ENCODE measurements around the gene PLIN5.

PLIN5 gene

DNA sequence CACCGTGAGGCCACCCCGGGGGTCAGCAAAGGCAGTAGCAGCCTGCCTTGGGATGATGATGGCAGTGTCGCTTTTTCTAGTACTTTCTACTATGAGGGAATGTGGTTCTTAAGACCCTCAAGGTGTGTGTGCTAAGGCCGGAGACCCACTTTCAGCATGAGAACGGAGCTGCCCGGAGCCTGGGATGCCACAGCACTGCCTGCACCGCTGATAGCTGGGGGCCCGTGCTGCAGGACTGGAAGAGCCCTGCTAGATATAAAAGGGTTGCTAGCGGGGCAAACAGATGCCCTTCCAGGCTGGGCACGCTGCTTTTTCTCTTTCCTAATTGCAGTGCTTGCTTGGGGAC is 31.2 kb downstream of the PLIN5 start:
- no peak for DNase-seq

DNA sequence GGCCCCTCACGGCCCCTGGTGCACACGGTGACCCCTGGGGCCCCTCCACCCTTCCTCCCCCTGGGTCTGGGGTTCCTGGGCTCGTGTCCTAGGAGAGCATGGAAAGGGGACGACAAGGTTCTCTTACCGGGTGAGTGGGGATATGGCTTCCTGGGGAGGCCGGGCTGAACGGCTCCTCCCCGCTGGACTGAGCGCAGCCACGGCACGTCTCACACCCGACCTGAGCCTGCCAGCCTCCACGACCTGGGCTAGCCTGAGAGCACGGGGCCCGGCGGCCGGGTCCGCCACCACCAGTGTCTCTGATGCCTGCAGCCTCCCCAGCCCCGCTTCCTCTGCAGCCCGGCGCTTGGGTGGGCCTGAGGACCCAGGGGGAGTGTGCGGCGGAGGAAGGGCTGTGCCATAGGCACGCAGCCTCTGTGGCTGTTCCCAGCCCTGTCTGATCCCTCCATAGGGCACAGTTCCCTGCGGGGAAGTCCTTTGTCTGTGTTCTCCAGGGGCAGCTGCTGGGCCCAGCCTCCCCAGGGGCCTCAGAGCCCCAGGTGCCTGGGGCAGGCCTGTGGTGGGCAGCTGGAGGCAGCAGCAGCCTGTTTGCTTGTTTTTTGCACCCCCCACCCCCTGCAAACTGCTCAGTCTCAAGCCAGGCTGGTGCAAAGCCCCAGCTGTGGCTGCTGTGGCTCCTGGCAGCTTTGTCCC is 31.7 kb downstream of the PLIN5 start:
- peak; percentile 61 for DNase-seq

DNA sequence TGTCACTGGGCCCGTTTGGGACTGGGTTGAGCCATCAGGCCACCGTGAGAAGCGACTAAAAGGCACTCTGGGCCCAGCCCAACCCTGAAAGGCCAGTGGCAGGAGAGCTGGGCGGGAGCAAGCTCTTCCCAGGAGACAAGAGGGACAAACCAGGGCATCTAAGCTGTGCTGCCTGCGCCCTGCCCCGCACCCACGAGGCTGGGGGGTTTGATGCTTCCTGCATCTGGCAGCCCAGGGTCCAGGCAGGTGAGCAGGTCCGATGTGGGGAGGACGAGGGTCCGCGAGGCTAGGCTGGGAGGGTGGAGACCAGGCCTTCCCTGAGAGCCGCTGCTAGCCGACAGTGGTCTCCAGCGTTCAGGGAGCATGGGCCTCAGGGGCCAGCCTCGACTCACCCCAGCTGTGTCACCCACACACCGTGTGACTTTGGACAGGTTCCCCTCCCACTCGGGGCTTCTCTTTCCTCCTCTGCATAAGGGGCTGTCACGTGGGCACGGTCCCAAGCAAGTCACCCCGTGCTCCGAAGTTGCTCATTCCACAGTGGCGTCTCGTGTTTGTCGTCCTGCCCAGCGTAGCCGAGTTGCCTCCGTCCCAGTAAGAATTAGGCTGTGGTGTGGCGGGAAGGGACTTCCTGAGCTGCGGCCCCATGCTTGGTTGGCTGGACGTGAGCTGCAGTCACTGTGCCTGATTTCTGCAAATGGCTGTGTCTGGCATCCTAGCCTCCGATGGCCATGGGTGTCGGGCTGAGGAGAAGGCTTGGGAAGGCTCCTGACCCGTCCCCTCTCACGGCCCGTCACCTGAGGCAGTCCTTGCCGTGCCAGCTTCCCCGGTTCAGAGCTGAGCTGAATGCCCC is 32.5 kb downstream of the PLIN5 start:
- DNase-seq = no peak

DNA sequence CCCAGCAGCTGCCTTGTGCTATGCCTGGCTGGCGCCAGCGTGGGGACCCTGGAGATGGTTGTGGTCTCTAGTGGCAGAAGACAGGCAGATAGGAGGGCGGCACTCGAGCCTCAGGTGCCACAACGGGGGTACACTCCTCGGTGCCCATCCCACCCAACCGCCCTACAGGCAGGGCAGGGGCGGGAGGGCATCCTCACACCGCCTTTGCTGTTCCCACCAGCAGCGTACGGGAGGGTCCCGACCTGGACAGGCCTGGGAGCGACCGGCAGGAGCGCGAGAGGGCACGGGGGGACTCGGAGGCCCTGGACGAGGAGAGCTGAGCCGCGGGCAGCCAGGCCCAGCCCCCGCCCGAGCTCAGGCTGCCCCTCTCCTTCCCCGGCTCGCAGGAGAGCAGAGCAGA is 33.3 kb downstream of the PLIN5 start:
- DNase-seq = no peak

DNA sequence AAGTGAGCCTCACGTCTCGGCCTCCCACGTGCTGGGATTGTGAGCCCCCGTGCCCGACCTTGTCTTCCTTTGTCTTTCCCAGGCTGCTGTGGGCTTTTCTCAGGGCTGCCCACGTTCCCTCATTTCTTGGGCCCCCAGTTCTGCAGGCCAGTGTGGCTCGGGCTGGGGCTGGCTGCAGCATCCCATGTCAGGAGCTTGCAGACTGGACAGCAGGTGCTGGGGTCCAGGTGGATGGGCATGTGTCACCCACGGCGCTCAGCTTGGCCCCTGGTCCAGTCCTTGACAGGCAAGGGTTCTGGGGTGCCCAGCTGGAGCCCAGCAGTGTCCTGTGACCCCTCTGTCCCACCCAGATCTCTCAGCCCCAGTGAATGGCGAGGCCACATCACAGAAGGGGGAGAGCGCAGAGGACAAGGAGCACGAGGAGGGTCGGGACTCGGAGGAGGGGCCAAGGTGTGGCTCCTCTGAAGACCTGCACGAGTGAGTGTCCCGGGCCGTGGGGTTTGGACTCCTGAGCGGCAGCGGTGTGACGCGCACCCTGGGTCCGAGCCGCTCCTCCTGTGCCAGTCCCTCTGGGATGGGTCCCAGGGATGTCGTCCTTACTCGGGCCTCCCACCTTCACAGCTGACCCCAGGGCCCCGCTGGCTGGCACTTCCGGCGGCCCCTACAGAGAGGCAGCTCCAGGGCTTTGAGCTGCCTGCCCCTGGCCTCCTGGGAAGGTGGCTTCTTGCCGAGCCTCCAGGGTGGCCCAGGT is 34.0 kb downstream of the PLIN5 start:
- no peak for DNase-seq

DNA sequence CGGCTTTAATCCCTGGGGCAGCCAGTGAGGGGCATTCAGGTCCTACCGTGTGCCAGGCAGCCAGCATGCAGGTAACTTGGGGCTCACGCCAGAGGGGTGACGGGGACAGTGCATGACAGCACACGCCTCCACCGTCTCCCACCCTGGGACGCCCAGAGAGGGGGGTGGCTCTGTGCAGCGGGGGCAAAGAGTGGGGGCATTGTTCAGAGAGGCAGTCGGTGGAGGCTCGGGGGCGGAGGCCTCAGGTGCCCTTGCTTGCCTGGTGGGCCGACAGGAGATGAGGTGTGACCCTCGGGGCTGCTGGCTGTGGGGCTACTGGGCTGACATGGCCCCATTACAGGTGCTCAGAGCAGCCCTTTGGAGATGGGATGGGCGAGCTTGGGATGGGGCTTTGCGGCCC is 35.2 kb downstream of the PLIN5 start:
- DNase-seq = no peak

DNA sequence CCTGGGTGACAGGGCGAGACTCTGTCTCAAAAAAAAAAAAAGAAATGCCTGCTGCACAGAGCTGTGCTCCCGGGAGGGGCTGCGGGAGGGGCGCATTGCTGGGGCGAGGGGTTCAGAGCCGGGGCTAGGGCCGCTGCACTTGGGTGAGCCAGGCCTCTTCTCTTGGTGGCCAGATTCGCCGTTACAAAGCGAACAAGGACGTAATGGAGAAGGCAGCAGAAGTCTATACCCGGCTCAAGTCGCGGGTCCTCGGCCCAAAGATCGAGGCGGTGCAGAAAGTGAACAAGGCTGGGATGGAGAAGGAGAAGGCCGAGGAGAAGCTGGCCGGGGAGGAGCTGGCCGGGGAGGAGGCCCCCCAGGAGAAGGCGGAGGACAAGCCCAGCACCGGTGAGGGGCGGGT is 35.7 kb downstream of the PLIN5 start:
- no peak for DNase-seq

DNA sequence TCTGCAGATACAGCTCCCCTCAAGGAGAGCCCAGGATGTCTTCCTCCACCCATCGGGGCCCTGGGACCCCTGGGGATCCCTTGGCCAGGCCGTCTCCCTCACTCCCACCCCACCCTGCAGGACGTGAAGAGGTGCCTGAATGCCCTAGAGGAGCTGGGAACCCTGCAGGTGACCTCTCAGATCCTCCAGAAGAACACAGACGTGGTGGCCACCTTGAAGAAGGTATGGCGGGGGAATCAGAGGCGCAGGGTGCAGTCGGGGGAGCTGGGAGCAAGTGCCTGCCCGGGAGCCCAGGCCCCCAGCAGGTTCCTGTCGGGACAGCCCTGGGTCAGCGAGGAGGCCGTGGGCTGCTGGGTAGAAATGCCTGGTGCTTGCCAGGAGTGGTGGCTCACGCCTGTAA is 36.3 kb downstream of the PLIN5 start:
- DNase-seq = no peak

DNA sequence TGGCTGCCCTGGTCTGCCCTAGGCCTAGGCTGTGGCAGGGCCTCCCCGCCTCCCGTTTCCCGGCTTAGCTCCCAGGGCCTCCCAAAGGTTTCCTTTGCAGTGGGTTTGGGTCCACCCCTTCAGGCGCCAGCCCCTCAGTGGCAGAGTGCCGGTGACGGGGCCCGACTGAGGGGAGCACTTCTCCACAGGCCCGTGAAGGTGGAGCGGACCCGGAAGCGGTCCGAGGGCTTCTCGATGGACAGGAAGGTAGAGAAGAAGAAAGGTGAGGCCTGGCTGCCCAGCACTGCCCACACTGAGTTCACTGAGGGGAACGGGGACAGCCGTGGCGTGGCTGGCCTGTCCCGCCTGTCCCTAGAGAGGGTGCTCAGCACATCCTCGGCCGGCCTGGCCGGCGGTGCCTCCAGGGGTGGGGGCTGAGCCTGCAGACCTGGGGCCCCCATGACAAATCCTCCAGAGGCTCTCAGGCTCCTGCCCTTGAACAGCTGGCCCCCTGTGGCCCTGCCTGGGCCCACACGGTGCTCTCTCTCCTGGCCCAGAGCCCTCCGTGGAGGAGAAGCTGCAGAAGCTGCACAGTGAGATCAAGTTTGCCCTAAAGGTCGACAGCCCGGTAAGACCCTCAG is 37.1 kb downstream of the PLIN5 start:
- DNase-seq = no peak

DNA sequence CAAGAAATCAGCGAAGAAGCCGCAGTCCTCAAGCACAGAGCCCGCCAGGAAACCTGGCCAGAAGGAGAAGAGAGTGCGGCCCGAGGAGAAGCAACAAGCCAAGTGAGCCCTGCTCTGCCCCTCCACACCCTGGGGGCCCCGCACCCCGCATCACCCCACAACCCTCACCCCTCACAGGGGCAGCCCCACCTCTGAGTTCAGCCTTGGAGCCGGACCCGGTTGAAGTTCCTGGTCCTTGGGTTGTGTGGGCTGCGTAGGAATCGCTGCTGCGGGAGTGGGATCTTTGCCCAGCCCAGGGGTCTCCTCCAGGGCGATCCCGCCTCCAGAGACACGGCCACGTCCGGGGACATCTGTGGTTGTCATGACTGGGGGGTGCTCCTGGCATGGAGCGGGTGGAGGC is 38.7 kb downstream of the PLIN5 start:
- no peak for DNase-seq

DNA sequence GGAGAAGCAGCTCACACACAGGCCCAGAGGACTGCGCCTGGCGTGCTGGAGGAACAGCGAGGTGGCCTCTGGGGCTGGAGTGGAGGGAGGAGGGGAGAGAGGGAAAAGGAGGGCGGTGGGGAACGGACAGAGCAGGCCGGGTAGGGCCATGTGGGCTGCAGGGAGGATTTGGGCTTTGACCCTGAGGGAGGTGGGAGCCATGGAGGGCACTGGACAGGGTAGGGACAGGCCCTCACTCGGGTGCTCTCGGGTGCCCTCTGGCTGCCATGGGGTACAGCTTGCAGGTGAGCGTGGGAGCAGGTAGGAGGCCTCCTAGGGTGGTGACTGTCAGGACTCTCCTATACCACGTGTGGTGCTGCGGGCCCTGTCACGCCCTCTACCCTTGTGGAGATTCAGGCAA is 39.6 kb downstream of the PLIN5 start:
- DNase-seq = no peak

DNA sequence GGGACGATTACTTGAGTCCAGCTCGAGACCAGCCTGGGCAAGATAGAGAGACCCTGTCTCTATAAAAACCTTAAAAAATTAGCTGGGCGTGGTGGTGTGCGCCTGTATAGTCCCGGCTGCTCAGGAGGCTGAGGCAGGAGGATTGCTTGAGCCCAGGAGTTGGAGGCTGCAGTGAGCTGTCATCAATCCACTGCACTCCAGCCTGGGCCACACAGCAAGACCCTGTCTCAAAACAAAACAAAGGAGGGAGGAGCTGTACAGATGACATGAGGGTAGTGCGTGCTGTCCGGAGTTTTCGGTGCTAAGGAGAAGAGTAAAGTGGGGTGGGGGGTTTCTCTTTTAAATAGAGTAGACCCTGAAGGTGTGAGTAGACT is 40.3 kb downstream of the PLIN5 start:
- DNase-seq = no peak

DNA sequence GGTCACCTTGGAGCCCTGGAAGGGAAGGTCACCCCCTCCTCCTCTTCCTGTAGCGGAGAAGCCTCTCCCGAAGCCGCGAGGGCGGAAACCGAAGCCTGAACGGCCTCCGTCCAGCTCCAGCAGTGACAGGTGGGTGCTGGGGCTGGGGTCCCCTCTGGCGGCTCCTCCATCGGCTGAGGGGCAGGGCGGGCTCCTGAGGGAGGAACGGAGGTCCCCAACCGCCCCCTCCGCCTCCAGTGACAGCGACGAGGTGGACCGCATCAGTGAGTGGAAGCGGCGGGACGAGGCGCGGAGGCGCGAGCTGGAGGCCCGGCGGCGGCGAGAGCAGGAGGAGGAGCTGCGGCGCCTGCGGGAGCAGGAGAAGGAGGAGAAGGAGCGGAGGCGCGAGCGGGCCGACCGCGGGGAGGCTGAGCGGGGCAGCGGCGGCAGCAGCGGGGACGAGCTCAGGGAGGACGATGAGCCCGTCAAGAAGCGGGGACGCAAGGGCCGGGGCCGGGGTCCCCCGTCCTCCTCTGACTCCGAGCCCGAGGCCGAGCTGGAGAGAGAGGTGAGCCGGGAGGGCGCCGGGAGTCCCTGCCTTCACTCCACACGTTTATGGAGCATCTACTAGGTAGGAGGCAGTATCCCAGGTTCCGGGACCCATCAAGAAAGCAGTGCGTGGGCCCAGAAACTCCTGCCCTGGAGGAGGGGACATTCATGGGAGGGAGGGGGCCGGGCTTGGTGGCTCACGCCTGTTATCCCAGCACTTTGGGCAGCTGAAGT is 40.9 kb downstream of the PLIN5 start:
- DNase-seq = no peak

DNA sequence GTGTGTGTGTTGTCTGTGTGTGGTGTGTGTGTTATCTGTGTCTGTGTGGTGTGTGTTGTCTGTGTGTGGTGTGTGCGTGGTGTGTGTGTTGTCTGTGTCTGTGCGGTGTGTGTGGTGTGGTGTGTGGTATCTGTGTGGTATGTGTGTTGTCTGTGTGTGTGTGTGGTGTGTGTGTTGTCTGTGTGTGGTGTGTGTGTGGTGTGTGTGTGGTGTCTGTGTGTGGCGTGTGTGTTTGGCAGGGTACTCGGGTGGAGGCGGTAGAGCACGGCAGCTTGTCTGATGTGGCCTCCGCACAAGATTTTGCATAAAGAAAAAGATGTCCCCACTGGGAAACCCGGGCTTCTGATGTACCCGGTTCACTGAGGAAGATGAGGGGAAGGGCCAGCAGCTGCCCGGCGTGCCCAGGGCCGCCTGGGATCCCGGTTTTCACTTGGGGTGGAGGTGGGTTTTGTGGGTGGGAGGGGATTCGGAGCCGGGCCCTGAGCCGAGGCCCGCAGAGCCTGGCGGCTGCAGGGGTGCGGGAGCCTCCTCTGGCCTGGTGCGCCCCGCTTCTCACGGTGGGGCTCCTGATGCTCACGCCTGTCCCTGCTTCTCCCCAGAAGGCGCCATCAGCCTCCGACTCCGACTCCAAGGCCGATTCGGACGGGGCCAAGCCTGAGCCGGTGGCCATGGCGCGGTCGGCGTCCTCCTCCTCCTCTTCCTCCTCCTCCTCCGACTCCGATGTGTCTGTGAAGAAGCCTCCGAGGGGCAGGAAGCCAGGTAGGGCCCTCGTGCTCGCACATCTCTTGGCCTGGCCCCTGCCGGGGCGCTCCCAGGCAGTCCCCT is 41.7 kb downstream of the PLIN5 start:
- DNase-seq = no peak

DNA sequence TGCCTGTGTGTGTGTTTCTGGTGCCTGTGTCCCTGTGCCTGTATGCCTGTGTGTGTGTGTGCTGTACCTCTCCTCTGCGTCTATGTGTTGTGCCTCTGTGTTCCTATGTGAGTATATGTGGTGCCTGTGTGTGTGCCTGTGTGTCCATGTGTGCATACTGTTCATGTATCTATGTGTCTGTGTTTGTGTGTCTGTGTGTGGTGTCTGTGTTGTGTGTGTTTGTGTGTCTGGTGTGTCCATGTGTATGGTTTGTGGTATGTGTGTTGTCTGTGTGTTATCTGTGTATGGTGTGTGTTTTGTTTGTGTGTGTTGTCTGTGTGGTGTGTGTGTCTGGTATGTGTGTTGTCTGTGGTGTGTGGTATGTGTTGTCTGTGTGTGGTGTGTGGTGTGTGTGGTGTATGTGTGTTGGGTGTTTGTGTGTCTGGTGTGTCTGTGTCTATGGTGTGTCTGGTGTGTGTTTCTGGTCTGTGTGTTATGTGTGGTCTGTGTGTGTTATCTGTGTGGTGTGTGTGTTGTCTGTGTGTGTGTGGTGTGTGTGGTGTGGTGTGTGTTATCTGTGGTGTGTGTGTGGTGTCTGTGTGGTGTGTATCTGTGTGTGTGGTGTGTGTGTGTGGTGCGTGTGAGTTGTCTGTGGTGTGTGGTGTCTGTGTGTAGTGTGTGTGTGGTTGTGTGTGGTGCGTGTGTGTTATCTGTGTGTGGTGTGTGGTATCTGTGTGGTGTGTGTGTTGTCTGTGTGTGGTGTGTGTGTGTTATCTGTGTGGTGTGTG is 42.5 kb downstream of the PLIN5 start:
- no peak for DNase-seq

DNA sequence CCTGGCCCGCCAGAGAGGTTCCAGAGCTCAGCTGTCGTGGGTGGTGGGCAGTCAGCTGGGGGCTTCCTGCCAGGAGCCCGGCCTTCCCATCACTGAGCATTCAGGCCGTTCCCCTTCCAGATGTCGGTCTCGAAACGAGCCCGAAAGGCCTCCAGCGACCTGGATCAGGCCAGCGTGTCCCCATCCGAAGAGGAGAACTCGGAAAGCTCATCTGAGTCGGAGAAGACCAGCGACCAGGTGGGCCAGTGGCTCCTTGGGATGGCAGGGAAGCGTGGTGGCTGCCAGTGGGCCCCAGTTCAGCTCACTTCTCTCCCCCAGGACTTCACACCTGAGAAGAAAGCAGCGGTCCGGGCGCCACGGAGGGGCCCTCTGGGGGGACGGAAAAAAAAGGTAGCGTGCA is 43.6 kb downstream of the PLIN5 start:
- no peak for DNase-seq

DNA sequence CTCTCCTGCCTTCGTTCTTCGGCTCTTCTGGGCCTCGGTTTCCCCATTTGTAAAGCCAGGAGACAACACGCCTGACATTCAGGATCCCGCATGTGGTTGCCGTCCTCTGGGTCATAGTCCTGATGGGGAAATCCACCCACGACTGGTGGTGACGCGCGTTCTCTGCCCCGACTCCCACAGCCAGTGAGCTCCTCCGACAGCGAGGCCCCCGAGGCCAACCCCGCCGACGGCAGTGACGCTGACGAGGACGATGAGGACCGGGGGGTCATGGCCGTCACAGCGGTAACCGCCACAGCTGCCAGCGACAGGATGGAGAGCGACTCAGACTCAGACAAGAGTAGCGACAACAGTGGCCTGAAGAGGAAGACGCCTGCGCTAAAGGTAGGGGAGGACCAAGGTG is 46.5 kb downstream of the PLIN5 start:
- no peak for DNase-seq

DNA sequence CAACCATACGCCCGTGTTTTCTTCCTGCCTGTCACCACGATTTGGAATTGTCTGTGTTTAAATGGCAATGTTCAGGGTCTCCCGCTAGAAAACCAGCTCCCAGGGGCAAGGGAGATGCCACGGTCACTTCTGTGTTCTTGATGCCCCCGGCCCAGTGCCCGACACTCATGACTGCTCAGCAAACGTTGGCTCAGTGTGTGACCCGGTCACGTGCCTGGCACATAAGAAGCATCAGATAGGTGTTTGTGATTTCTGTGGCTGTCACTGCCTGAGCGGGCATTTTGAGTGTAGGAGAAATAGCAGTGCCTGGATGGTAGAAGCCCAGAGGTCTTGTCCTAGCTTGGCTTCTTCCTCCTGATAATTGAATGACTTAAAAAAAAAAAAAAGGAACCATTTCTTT is 47.5 kb downstream of the PLIN5 start:
- DNase-seq = no peak

DNA sequence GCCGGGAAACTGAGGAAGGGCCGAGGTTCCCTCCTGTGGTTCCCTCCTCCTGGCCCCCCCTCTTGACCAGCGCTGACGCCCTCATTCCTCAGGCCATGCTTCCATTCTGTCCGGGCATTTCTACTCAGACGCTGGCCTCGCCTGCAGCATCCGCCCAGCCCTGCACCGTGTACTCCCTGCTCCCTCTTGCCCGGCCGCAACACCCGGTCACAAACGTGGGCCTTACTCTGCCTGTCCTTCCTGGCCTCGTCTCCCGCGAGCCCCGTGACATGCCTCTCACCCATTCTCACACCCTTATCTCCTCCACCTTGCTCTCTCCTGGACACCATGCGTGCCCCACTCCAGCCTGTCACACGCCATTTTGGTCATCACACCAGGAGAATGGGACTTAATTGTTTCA is 51.6 kb downstream of the PLIN5 start:
- DNase-seq = no peak

DNA sequence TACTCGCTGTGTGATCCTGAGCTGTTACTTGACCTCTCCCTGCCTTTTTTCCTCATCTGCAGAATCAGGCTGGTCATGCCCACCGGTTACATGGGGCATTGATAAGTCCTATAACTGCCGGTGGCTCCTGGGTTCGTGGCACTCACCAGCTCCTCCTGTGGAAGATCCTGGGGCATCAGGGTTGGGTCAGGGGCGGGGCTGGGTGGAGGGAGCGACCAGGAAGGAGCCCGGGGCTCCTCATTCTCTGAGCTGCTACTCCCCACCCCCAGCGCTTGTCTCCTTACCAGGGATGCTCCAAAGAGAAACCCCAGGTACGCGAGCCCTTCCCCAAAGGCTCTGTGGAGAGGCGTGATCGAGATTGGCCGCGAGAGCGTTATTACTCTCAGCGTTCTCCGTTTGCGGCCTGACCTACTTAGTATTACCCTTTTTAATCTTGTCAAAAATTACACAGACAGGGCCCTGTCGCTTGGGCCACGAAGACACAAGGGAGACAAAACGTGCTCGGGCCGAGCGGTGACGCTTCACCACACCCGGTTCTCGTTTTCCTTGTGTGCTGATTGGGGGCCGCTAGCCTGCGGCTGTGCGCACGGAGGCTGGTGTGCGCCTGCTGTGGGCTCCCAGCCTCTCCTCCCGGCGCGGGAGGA is 52.2 kb downstream of the PLIN5 start:
- no peak for DNase-seq

All from eye (tissue), 1 donor.